IPS-18c (cell line): ENCODE results near the gene VAPB.
"Not testable (repeated sequence)": the region's sequence is repeated elsewhere in the genome, so short reads cannot be mapped to it uniquely, and the experiment has no call there.

Experiments used
- H3K4me3 ChIP-seq: 2 replicates; pipeline ENCODE4 v1.7.0; 2013; ENCODE audit warnings: low read depth, mild to moderate bottlenecking, low read length, moderate library complexity; ENCODE audit not compliant: insufficient read depth
- H3K9me3 ChIP-seq: one replicate; pipeline ENCODE4 v1.6.1; 2013; ENCODE audit warnings: mild to moderate bottlenecking, low read length, moderate library complexity; ENCODE audit not compliant: control insufficient read depth, insufficient read depth

The VAPB gene

DNA sequence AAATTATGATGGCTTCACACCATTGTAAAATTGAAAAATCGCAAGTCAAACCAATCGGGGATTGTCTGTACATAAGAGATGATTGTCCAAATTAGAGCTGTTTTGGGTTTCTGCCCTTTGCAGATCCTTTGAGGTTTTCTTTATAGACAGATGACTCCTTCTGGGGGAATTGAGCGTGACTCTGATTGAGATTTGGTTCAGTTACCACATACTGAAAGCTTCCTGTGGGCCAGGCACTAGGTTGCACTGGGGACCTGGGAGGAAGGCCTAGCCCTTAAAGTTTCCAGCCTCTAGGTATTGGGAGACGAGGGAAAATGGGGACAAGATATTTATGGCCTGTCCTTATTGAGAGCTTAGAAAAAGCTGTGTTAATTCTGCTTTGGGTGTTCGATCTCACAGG, 9.2 kb downstream of the VAPB start:
- H3K4me3 ChIP-seq = no peak overlapping the region

DNA sequence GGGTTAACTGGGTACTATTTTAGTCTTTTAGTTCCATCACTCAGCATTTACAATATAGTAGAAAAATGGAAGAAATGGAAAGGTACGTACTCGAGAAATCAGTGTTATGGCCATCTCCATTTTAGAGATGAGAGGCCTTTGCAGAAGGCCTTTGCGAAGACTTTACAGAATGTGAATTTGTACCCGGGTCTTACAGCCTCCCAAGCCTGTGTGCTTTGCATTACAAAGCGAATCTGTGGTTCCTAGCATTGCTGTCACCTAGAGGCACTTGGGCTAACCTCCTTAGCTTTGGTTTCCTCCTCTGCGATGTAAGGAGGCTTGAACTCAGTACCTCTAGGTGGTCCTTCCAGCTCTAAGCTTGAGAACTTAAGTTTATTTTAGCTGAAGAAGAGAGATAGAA, 10.9 kb downstream of the VAPB start:
- Histone ChIP-seq H3K9me3 (no peaks in the 10 kb centered on the region), H3K4me3 (no peak overlapping the region)

More for the DNA sequence above, 9.2 kb downstream of the VAPB start:
- no peaks in the 10 kb centered on the region for H3K9me3 ChIP-seq

DNA sequence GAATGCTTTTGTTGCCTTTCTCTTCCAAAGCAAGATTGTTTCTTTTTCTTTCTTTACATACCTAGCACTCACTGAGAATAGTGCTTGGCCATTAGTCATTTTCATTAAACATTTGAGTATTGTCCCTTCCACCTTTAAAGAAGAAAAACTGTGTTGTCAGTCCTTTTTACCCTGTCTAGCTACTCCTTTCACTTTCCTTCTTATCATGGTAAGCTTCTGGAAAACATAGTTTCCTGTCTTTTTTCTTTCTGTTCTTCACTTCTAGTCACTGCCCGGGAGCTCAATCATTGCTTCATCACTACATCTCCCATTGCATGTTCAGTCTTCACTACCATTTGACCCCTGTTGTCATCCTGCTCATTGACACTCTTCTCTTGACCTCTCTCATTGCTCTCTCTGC, 12.1 kb downstream of the VAPB start:
- Histone ChIP-seq H3K4me3 (no peak overlapping the region), H3K9me3 (no peaks in the 10 kb centered on the region)

DNA sequence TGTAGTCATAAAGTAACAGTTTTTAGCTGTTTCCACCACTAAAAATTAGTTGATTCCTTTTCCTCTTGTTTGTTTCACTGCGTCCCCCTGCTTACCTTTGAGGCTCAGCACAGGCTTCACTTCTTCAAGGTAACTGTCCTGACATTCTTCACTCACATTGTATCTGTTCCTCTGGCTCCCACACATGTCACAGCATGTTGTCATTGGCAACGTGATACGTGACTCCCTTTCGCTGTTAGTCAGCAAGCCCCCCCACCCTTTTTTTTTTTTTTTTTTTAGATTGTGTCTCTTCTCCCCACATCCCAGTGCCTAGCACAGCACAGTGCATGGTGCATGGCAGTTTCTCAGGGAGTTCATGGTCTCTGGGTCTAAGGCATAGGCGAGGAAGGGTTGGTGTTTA, 13.3 kb downstream of the VAPB start:
- Histone ChIP-seq H3K9me3 (no peaks in the 10 kb centered on the region), H3K4me3 (no peak overlapping the region)

DNA sequence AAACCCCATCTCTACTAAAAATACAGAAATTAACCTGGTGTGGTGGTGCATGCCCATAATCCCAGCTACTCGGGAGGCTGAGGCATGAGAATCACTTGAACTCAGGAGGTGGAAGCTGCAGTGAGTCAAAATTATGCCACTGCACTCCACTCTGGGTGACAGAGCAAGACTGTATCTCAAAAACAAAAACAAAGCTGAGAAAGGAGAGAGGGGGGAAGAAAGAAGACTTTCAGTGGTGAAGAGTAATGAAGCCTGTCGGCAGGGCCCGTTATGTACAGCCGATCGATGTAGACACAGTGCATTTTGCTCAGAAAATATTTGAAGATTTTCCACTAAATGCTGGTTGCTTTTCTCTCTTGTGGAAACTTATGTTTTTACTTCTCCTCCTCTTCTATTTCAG, 13.8 kb downstream of the VAPB start:
- no peak overlapping the region for H3K4me3 ChIP-seq
- H3K9me3 ChIP-seq = no peaks in the 10 kb centered on the region

DNA sequence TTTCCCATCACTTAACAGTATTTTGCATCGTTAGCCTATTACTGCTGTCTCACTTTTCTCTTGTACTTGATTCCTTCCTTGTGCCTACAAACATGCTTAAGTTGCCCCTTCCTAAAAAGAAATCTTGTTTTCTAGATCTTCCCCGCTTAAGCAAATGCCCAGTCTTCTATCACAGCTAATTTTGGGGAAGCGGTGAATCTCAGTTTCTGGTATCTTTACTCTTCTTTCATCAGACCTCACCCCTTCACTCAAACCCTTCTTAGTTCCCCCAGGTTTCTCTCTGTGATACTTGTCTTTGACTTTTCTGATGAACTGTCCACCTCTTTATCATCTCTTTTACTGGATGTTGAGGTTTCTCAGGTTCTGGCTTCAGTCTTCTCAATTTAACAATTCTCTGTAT, 14.2 kb downstream of the VAPB start:
- Histone ChIP-seq H3K4me3 (no peak overlapping the region), H3K9me3 (no peaks in the 10 kb centered on the region)

DNA sequence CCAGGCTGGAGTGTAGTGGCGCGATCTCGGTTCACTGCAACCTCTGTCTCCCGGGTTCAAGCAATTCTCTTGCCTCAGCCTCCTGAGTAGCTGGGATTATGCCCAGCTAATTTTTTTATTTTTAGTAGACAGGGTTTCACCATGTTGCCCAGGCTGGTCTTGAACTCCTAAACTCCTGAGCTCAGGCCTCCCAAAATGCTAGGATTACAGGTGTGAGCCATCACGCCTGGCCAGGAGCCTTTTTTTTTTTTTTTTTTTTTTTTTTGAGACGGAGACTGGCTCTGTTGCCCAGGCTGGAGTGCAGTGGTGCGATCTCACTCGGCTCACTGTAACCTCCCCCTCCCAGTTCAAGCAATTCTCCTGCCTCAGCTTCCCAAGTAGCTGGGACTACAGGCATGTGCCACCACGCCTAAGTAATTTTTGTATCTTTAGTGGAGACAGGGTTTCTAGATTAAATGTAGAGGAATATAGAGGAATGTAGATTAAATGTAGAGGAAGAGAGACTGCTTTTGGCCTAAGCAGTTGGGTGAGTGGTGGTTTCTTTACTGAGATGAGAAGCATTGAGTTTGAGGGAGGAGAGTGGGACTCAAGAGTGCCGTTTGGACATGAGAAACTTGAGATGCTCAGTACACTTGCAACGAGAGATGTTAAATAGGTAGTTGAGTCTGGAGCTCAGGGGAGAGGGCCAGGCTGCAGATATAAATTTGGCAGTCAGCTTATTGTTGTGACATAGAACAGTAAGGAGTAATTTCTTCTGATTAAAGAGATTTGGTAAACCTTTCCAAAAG, 16.7 kb downstream of the VAPB start:
- H3K4me3 ChIP-seq = no peak overlapping the region

DNA sequence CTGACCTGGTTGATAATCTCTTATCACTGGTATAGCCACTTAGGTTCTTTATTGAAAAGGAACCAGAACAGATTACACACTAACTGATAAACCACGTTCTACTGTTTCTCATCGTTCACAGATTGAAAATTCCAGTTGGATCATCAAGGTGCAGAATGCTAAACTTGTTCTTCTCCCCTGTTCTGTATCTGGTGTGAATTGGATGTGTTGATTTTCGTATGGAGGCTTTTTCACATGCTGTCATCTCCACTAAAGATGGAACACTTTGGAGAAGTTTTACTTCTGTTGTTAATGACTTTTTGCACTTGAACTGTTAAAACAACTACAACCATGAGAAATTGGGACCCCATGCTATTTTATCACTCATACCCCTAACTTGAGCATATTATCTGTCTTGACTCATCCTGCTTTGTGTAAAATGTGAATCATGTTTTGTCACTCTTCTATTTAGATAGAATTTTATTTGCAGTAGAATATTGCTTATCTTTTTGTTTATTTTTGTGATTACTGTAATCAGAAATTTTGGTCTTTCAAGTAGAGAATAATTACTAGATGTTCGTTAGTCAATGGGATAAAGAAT, 17.5 kb downstream of the VAPB start:
- no peaks in the 10 kb centered on the region for H3K9me3 ChIP-seq

More for the DNA sequence above, 16.7 kb downstream of the VAPB start:
- no peaks in the 10 kb centered on the region for H3K9me3 ChIP-seq

DNA sequence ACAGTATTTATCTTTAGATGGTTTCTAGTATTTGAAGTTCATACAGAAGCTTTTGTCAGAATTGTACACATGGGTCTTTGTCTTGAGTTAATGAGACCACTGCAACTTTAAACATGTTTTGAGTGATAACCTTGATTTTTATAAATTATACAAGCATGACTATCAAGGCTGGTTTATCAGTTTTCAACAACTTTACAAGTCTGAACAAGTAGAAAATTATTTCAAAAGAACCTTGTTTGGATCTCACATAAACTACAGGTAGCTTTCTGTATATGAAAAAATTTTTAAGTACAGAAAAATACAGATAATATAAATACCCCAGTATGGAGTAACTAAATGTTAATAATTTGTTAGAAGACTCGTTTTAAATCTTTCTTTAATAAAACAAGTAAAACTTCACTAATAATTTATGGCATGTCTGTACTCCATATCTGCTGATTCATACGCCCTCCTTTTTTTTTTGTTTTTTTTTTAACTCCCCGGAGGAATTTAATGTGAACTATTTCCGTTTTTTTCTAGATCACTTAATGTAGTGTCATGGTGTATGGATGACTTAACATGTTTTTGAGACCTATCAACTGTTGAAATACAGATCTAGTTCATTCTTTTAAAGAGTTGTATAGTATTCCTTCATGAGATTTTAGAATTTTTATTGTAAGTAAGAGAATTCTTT, 18.3 kb downstream of the VAPB start:
- Histone ChIP-seq H3K4me3 (no peak overlapping the region), H3K9me3 (no peaks in the 10 kb centered on the region)

More for the DNA sequence above, 17.5 kb downstream of the VAPB start:
- no peak overlapping the region for H3K4me3 ChIP-seq

DNA sequence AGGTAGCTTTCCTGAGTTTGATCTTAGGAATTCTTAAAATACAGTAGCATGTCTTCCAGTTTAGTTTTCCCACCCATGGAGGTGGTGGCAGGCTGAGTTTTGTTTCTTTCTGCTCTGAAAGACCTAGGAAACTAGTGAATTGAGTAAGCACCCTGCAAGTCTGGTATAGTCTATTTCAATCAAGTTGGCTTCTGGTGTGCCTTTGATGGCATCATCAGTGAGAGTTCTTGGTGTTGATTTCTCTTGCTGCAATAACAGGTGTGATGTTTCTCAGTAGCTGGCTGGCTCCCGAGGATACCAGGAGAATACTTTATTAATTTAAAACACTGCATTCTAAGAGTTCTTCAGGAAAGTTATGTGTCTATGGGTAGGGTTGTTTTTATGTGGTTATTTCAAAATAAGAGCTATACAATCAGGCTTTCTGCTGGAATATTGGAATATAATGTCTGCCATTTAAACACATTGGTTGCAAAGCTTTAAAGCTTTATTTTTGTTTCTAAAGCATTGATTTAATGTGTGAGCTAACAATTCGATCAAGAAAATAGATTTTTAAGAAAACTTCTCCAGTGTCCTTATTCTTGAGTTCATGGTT, 19.0 kb downstream of the VAPB start:
- Histone ChIP-seq H3K9me3 (no peaks in the 10 kb centered on the region), H3K4me3 (no peak overlapping the region)

DNA sequence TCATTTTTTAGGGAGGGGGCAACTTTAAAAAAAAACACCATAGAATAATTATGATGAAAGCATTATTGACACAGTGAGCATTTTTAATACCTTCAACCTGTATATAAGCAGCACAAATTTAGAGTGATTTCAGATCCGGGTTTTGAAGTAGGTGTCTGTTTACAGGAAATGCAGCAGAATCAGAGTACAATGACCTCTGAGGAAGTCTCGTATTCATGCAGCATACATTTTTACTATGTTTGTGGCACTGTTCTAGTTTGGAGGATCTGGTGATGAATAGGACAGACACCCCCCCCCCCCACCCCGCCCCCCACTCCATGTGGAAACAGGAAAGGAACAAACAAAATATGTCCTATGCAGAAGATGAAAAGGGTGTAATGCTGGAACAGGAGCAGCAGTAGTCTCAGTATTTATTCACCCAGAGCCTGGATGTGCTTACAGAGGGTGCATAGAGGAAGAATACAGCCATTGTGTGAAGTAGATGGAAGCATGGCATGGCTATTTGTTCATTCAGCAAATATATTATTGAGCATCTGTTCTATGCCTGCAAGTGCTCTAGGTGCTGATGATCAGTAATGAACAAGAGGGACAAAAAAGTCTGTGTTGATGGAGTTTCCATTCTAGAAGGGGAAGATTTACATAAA, 19.7 kb downstream of the VAPB start:
- H3K4me3 ChIP-seq = no peak overlapping the region
- no peaks in the 10 kb centered on the region for H3K9me3 ChIP-seq

DNA sequence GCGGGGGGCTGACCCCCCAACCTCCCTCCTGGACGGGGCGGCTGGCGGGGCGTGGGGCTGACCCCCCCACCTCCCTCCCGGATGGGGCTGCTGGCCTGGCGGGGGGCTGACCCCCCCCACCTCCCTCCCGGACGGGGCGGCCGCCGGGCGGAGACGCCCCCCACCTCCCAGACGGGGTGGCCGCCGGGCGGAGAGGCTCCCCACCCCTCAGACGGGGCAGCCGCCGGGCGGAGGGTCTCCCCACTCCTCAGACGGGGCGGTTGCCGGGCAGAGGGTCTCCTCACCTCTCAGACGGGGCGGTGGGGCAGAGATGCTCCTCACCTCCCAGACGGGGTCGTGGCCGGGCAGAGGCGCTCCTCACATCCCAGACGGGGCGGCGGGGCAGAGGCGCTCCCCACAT, 25.2 kb downstream of the VAPB start:
- not testable (repeated sequence) for H3K4me3 ChIP-seq, H3K9me3 ChIP-seq

DNA sequence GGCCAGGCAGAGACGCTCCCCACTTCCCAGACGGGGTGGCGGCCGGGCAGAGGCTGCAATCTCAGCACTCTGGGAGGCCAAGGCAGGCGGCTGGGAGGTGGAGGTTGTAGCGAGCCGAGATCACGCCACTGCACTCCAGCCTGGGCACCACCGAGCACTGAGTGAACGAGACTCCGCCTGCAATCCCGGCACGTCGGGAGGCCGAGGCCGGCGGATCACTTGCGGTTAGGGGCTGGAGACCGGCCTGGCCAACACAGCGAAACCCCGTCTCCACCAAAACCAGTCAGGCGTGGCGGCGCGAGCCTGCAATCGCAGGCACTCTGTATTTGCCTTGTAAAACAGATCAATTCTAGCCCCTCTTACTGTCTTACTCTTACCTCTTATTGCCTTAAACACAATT, 25.8 kb downstream of the VAPB start:
- not testable (repeated sequence) for H3K4me3 ChIP-seq, H3K9me3 ChIP-seq

DNA sequence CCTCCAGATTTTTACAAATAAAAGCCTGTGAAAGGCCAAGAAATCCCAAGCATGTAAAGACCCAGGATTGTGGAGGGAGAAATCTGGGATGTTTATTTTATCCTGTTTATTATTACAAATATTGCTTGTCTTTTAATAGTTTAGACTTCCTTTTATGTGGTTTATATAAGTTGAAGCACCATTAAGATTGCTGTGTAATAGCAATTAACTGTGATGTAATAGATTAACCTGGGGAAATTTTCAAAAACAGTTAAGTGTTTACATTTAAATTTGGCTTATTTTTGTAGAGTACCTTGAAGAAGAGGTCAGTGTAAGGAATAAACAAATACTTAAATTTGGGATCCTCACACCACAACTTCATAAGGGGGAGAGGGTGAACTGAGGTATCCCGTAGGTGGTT, 27.0 kb downstream of the VAPB start:
- Histone ChIP-seq H3K9me3 (no peaks in the 10 kb centered on the region), H3K4me3 (no peak overlapping the region)

DNA sequence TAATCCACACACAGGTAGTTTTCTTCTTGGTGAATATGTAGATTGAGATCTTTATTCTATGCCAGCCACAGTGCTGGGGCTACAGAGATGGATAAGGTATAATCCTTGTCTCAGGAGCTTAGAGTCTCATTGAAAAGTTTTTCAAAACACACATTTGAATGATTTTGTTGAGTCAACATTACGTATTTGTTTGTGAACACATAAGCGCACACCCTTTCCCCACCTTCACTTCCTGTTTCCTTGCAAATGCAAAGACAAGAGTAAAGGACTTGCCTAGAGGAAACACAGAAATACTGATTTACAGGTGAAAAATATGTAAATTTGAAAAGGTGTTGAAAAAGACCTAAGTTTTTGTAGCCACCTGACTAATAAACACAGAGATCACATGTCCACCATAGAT, 27.8 kb downstream of the VAPB start:
- Histone ChIP-seq H3K4me3 (no peak overlapping the region), H3K9me3 (no peaks in the 10 kb centered on the region)

DNA sequence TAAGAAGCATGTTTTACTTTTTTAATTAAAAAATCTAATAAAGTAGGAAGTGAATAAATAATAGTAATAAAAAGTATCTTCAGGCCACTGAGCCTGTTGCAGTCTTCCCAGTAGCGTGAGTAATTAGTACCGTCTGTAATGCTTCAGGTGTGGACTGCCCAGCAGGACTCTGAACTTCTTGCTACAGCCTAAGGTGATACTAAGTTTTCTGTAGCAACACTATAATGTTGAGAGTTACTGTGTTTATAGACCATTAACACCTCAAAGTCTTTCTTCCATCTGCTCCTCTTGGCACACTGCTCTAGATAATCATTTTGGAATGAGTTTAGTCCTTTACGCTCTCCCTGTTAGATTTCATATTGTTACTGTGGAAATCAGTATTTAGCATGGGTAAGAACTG, 28.4 kb downstream of the VAPB start:
- H3K4me3 ChIP-seq = no peak overlapping the region
- no peaks in the 10 kb centered on the region for H3K9me3 ChIP-seq

DNA sequence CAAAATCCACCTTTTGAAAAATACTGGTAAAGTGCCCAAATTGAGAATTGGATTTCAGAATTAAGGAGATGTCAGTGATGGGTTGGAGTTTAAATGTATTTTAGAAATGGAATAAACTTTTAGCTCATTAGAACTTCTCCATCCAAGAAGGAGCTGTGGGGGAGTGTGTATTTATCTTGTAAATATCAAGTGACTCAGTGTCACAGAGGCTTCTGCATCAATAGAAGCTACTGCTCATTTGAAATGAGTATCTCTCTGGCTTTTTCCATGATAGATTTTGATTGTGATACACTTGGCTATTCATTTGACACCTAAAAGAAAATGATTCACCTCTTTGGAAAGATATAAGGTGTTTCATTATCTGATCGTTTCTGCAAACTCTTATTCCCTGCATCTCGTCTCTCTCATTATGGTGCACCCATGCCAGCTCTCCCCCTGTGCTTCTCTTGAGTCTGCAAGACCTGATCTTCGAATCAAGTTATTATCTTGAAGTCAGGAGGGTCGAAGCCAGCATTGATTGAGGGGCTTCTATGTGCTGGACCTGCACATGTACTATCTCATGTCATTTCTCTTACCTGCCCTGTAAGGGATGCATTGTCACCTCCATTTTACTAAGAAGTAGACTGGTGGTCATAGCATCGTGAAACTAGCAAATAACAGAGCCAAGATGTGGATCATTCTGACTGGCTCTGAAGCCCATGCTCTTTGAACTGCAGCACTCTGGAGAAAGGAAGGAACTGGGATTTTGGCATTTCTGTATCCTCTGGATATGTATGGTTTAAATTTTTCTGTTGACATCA, 30.1 kb downstream of the VAPB start:
- H3K9me3 ChIP-seq = no peaks in the 10 kb centered on the region
- H3K4me3 ChIP-seq = no peak overlapping the region
